ENCODE results near the gene WASF2.

DNA sequence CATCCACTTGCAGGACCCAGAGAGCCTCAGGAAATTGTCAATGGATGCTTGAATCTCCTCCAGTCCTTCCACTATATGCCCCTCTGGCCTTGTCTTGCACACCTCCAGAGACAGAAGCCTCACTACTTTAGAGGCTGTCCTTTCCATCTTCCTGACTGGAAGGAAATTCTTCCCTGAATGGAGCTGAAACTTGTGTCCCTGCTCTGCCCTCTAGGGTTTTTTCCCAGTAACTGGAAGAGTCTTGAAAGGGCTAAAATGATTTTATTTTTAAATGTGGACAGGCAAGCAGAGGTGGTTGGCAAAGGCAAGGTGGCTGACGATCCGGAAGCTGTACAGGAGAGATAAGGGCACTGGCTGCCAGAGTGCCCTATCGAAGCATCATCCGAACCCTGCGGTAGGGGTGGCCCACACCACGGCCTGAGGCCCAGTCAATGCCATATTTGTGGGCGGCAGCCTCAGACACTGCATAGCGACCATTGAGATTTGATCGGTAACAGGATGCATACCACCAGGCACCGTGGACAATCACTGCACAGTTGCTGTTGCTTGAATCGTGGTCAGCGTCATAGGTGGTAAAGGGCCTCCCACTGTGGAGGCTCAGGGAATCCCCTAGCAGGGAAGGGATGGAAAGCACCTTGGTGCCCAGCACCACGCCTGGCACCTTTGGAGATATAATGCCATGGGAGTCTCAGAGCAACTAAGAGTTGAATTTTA, 120.9 kb downstream of the WASF2 start:
- TF ChIP-seq POLR2AphosphoS5 (IDR thresholded peaks at IDR 0.05; ENCODE audit: low read depth, low read length) (no peak), POLR2A (IDR thresholded peaks at IDR 0.05; ENCODE audit: low read depth, low read length) (no peak), TAF1 (IDR thresholded peaks at IDR 0.05; ENCODE audit: low read depth, low read length) (no peak), PAX5 (IDR thresholded peaks at IDR 0.05; ENCODE audit: insufficient read depth, low read length, severe bottlenecking) (no peak)

Measured in GM12891 (cell line).